GM21423 (cell line): ENCODE data around the gene PIGK.
"Not testable (repeated sequence)": the region's sequence is repeated elsewhere in the genome, so short reads cannot be mapped to it uniquely, and the experiment has no call there.

Experiments used
- ATAC-seq: cut with Tn5 transposase; IDR thresholded peaks from one replicate; pipeline ENCODE4 v1.9.1; 2021; ENCODE audit warnings: mild to moderate bottlenecking, moderate library complexity; ENCODE audit not compliant: unreplicated experiment

PIGK gene

DNA sequence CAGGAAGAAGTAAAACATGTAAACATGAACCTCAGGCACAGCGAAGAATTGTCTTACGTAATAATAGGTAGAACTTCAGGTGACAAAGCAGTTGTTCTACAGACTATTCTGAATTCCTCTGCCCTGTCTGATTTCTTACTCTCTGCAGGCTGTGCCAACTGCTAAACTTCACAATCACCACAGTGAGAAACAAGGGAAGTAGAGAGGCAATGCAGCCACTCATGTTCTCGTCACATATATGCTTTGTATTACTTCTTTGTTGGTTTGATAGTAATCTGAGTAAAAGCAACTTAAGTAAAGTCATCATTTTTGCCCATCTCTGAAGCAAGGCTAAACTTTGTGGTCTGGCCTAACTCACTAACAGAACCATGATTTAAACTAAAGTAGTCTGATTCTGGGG lies 21.9 kb downstream of the PIGK start:
- no peak for ATAC-seq

DNA sequence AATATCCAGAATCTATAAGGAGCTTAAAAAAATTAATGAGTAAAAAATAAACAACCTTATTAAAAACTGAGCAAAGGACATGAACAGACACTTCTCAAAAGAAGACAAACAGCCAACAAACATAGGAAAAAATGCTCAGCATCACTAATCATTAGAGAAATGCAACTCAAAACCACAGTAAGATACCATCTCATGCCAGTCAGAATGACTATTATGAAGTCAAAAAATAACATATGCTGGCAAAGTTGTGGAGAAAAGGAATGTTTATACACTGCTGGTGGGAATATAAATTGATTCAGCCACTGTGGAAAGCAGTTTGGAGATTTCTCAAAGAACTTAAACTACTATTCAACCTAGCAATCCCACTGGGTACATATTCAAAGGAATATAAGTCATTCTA lies 25.3 kb downstream of the PIGK start:
- ATAC-seq = no peak

GRCh38 chr1:77188770-77189169 lies 30.5 kb downstream of the PIGK start:
- ATAC-seq = no peak

DNA sequence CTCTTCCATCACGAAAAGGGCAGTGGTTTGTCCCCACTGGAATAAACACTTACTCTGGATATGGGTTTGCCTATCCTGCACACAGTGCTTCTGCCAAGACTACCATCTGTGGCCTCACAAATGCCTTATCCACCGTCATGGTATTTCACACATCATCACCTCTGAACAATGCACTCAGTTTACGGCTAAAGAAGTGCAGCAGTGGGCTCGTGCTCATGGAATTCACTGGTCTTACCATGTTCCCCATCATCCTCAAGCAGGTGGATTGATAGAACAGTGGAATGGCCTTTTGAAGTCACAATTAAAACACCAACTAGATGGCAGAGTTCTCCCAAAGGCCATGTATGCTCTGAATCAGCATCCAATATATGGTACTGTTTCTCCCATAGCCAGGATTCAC lies 32.3 kb downstream of the PIGK start:
- ATAC-seq = not testable (repeated sequence)

- no peak for ATAC-seq
Measured at GRCh38 chr1:77182083-77182482, 37.1 kb downstream of the PIGK start.

GRCh38 chr1:77179632-77180031 lies 39.6 kb downstream of the PIGK start:
- ATAC-seq = no peak

GRCh38 chr1:77175230-77175844 lies 43.9 kb downstream of the PIGK start:
- ATAC-seq = no peak

GRCh38 chr1:77170687-77171086 lies 48.5 kb downstream of the PIGK start:
- ATAC-seq = no peak

GRCh38 chr1:77168358-77168757 lies 50.9 kb downstream of the PIGK start:
- no peak for ATAC-seq

DNA sequence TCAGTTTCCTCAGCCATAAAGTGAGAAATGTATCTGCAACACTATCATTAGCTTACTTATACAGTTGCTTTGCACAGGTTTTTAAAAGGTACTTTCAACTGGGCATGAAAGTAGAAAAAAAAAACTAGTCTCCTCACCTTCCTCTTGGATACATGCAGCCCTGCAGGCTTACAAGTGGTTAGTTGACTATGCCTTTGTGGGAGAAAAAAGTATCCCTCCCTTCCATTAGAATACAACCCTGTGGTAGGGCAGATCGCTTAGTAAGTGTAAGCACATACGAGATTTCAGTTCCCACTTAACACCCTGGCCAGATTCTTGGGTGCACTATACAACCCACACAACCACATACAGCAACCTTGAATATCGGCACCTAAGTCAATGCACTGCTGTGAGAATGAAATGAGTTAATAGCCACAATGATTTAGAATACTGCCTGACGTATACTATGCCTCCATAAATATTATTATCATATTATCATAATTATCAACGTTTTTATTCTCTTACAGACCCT lies 54.7 kb downstream of the PIGK start:
- no peak for ATAC-seq

GRCh38 chr1:77159706-77160105 lies 59.5 kb downstream of the PIGK start:
- not testable (repeated sequence) for ATAC-seq

DNA sequence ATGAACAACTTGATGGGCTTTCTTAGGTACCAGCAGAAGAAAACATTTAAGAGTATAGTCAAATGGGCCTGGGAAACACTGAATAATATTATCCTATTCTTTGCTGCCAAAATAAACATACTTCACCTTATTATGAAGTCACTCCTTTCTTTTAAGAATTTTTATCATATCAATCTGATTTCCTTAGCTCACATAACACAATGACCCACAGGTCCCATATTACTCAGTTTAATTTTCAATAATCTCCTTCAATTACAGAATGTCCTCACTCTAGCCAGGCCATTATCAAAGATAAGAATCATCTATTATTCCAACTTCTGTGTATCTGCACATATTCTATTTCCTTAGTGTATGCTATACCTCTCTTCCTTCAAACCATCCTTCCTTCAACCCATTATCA lies 63.0 kb downstream of the PIGK start:
- ATAC-seq = no peak

DNA sequence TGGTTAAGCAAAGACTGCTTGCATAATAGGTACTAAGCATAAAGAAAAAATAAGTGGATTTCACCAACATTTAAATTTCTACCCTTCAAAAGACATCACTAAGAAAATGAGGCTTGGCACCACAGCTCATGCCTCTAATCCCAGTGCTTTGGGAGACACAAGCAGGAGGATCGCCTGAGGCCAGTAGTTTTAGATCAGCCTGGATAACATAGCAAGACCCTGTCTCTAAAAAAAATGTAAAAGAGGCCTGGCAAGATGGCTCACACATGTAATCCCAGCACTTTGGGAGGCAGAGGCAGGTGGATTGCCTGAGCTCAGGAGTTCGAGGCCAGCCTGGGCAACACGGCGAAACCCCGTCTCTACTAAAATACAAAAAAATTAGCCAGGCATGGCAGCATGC lies 73.0 kb downstream of the PIGK start:
- no peak for ATAC-seq

DNA sequence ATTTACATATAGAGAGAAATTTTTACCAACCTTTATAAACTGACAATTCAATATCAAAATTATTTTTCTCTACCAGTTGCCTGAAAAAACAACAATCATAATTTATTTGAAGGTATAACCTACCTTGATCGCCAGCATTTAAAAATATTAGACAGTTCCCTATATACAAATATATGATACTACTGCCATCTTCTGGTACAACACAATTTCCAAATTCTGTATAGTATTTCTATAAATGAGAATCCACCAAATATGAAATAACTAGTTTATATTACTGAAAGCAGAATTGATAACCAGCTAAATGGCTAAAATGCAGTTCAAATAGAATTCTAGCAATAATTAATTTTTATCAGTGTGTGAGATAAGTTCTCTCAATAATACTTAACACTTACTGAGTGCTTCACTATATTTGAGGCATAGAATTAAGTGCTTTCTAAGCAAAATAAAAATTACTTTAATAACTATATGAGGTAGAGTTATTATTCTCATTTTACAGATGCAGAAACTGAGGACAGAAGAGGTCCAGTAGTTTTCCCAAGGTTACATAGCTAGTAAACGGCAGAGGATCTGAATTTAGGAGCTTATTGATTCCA lies 75.6 kb downstream of the PIGK start:
- ATAC-seq = no peak

DNA sequence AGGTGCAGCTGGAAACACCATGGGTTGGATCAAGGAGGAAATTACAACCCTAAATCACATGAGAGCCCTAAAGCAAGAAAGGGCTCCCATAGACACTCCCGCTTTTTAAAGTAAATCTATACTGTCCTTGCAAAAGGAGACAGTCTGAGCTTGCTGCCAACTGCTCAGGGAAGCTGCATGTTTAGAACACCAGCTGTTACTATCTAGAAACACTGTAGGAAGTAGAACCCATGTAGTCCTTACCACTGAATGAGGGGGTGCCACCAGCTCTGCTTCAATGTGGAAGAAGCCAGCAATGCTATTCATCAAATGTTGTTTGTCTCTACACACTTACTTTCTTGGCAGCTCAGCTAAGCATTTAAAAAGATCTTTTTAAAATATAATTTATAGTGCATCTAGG lies 79.8 kb downstream of the PIGK start:
- ATAC-seq = no peak

GRCh38 chr1:77134359-77134758 lies 84.9 kb downstream of the PIGK start:
- ATAC-seq = no peak

- ATAC-seq = no peak
Measured at GRCh38 chr1:77133731-77134358, 85.4 kb downstream of the PIGK start.

- ATAC-seq = peak; percentile 79
Measured at GRCh38 chr1:77126307-77126706, 92.9 kb downstream of the PIGK start.

DNA sequence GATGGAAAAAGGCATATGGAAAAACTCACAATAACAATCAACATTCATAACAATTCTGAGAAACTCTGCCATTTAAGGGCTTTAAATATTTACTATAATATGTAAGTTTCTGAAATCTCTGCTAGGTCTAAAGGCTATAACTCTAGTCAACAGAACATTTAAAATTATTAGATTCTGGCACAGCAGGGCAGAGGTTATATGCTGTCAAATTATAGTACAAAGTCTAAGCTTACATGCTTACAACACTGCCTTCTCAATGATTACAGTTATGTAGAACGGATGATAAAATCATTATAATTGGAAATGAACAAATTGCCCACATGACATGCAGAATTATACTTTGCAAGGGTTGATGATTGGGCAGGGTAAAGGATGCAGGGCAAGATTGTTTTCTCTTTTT lies 97.7 kb downstream of the PIGK start:
- ATAC-seq = no peak

DNA sequence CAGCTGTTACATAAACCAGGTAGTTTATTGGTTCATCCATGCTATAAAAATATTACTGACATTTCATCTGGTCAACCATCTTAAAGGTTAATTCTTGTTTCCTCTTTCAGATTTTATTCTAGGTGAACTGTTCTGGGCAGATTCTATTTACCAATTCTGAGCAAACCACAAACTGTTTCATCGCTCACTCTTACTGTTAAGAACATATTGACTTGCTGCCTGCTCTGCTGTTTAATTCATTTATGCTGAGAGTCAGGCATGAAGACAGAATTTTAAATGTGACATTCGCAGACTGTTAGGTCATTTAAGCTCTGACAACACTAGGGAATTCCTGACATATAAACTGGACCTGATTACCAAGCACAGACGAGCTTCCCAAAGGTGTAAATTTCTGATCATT lies 98.3 kb downstream of the PIGK start:
- no peak for ATAC-seq

DNA sequence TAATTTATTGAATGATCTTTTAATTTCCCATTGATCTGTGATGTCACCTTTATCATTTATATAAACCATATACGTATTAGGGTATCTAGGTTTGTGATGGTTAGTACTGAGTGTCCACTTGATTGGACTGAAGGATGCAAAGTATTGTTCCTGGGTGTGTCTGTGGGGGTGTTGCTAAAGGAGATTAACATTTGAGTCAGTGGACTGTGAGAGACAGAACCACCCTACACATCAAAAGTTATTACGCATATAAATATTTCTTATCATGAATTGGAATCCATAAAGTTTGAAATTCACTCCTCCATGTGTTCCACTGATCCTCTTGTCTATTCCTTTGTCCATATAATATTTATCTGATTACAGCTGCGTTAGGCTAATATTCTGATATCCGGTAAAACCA lies 100.5 kb downstream of the PIGK start:
- no peak for ATAC-seq

DNA sequence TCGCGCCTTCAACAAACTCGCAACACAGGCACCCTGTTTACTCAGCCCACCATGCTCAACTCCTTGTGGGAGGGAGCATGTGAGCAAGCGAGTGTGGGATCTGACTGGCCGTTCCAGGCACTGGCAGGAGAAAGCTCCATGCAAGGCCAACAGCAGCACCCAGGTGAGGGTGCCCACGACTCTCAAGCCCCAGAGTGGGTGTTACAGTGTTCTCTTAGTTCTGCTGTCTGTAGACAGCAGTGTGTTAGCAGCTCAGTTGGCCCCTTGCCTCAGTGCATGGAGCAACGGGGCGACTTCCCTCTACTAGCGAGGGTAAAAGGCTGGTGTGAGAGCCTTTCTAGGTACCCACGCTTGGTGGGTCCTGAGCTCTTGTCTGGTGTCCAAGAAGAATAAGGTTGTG lies 114.6 kb downstream of the PIGK start:
- ATAC-seq = no peak
